ENCODE measurements around the gene ACSS3. TPM values are rescaled to one million over a fixed set of nuclear protein-coding genes. Genes with fewer than 3 reads are reported as not detected.
"Not testable (repeated sequence)": the region's sequence is repeated elsewhere in the genome, so short reads cannot be mapped to it uniquely, and the experiment has no call there.

ACSS3 gene, protein sequence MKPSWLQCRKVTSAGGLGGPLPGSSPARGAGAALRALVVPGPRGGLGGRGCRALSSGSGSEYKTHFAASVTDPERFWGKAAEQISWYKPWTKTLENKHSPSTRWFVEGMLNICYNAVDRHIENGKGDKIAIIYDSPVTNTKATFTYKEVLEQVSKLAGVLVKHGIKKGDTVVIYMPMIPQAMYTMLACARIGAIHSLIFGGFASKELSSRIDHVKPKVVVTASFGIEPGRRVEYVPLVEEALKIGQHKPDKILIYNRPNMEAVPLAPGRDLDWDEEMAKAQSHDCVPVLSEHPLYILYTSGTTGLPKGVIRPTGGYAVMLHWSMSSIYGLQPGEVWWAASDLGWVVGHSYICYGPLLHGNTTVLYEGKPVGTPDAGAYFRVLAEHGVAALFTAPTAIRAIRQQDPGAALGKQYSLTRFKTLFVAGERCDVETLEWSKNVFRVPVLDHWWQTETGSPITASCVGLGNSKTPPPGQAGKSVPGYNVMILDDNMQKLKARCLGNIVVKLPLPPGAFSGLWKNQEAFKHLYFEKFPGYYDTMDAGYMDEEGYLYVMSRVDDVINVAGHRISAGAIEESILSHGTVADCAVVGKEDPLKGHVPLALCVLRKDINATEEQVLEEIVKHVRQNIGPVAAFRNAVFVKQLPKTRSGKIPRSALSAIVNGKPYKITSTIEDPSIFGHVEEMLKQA
- total RNA-seq = 0.68 TPM

DNA sequence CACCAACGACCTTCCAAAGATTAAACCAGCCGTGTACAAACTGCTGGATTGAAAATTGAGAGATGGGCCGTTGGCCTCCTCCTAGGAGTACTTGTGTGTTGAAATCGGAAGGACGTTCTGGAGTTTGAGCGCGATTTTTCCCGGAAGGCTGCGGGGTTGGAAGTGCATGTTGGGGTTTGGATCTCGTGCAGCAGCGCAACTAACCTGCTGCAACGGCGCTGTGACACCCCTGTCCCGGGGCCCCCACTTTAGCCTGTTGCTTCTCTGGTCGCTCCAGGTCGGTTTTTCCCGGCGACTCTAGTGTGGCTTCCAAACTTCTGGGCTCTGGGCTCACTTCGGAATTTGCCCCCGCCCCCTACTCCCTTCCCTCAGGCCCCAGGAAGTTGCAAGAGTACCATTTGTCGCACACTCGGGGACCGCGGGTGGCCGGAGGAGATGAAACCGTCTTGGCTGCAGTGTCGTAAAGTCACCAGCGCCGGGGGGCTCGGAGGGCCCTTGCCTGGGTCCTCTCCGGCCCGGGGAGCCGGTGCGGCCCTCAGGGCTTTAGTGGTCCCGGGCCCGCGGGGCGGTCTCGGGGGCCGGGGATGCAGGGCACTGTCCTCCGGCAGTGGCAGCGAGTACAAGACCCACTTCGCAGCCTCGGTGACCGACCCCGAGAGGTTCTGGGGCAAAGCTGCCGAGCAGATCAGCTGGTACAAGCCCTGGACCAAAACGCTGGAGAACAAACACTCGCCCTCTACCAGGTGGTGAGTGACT is at the start of gene ACSS3:
Gene ACSS3 (plus strand): TSS at position 394 of the 756 bp plus-strand sequence. CDS start 42 bp downstream, at position 436.
- ATAC-seq = no peak

DNA sequence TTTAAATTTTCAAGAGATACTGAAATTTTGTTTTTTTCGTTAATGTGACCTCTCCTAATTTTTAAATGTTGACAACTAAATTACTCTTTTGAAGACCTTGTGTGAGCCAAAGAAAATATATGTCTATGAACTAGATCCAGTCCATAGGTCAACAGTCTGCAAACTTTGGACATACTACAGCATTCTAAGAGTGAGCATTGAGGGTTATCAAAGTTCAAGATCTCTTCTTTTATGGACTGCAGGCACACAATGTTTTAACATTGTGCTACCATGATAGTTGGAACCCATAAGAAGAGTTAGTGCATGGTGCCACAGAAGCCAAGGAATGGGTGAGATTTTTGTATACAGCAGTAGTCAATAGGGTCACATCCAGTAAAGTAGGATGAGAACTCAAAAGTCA is 43.0 kb upstream of the ACSS3 start:
- no peak for ATAC-seq

DNA sequence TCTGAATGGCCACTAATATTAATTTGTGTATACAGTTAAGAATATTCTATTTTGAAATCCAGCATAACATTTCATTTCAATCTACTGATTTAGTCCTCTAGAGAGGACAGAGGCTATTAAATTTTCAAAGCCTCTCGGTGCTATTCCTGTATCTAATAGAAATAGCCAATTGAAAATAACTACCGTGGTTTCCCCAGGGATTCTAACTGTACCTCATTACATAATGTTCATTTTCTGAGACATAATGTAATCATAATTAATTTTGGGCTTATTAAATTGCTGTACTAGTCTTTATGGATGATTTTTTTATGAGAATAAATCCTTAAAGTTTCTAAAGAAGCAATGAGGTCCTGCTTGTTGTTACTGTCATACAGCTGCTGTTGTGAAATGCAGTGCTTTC is 38.6 kb upstream of the ACSS3 start:
- no peak for ATAC-seq

DNA sequence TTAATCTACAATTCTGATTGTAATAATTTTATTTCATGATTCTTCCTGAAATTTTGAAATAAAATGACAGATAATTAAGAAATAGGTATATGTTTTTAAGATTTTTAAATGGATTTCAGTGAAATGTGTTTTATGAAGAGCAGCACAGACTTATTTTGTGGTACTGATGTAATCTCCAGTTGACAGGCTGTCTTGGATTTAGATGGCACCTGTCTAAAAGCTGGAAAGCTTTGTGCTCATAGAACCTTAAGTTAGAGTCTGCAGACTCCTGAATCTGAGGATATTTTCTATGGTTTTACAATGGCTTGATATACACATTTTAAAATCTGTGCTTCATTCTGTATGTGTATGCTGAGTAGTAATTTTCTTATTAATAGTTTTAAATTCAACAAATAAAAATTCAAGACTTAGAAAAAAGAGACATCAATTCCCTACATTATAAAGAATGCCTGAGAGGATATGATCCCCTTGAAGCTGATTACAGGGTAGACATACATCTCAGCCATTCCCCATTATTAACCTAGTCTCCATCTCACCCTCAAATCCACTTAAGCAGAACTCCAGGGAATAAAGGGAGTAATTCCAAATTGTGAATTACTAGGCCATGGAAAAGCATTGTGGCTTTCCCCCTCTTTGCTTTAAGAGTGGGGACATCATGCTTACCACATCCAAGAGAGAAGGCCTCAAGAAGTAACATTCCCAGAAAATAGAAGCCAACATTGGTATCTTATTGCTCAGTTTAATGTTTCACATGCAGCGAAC is 33.7 kb upstream of the ACSS3 start:
- no peak for ATAC-seq

DNA sequence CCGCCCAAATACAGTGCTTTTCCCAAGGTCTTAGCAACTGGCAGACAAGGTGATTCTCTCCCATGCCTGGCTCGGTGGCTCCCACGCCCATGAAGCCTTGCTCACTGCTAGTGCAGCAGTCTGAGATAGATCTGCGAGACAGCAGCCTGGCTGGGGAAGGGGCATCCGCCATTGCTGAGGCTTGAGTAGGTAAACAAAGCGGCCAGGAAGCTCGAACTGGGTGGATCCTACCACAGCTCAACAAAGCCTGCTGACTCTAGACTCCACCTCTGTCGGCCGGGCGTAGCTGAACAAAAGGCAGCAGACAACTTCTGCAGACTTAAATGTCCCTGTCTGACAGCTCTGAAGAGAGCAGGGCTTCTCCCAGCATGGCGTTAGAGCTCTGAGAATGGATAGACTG is 12.9 kb upstream of the ACSS3 start:
- ATAC-seq = not testable (repeated sequence)

DNA sequence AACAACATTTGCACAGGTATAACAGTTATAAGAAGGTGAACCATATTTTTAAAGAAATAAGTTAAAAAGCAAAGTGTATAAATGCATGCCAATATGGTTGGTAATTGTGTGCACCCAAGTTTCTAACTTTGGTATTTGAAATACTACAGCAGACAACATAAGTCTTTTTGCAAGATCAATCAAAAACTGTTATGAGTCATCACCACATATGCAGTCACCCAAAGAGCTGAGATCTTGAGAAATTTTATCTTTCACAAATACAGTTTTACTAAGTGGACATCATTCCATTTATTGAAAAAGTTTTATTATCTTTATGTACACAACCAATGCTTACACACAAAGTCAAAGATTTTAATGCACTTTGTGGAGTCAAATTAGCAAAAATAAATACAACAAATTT is 7.0 kb upstream of the ACSS3 start:
- no peak for ATAC-seq

DNA sequence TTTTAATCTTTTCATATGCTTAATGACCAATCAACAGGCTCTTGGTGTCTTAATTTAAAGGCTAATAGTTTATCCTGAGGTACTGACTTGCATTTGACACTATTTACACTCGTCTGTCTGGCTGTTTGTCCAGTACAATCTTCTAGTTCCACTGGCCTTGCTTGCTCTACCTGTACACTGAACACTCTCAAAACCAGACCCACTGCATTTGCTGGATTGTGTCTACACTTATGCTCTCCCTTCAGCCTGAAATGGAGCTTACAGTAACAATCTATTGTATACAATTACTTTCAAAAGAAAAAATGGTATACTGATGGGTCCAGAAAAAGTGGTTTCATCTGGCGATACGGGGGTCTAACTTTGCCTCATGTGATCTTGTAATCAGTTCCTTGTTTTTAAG is 2.3 kb upstream of the ACSS3 start:
- no peak for ATAC-seq

DNA sequence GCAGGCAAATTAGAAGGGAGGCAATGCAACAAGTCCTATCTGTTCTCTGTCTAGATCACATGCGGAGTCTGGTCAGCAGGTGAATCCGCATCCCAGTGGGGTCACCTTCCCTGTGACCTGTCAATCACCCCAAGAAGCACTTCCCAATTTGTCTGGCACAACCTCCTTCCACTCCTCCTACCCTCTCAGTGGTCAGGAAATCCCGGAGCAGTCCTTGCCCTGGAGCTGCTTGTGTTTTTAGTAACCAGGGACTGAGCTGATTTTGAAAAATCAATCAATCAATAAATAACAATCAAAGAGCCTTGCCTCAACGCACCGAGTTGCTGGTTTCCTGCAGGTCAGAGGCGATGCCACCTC is 572 bp upstream of the ACSS3 start:
- no peak for ATAC-seq

DNA sequence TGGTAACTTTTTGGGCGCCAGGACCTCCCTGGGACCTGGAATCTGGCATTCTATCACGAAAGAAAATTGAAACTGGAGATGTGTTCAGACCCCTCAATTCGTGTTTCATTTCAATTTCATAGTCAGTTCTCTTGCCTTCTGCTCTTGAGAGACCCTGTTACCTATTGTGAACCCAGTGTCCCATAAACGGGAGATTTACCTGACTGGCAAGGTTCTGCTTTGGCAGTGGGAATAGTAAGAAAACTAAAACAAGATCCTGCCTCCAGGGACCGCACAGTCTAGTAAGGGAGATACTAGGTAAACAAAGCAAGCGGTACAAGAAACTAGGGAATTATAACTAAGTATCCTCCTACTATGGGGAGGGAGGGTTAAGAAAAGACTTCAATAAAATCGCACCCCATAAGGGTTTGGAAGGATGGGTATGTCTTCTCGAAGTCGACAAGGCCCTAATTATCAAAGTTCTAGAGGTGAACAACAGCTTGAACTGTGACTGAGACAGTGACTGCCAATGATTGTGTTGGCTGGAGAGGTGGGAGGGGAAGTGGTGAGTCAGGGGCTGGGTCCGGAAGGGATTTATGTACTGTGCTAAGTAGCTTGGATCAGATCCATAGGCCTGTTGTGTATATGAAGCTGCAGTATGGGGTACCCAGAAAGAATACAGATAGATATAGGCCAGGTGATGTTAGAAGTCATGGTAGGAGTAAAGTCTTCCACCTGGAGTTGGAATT is 754 bp downstream of the ACSS3 start:
- ATAC-seq = no peak

DNA sequence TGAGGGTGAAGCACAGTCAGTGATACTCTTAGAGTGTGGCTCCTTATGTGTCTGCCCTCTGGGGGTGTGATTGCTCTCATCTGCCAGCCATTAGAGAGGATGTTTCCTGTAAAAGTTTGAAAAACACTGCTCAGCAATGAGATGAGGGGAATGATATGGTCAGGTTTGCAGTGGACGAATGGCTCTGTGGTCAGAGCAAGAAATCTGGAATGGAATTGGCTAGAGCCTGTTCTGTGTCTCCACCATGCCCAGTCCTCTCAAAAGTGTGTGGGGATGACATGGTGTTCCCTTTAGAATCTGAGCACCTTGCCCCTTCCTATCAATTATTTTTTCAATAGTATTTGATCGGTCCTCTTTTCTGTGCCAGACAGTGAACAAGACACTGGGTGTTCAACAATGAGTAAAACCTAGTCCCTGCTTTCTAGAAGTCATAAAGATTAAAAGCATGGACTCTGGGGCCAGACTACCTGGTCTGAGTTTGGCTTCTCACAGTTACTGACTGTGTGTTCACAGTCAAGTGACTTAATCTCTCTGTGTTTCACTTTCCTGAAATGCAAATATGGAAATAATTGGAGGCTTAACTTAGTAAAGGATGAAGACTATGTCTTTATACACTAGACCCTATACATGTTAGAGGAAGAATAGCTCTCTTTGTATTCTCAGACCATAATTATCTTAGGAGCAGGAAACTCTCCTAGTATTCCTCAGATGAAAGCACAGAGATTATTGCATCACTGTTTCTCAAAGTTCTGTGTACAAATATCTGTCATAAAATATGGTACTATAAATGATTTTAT is 1.6 kb downstream of the ACSS3 start:
- no peak for ATAC-seq

DNA sequence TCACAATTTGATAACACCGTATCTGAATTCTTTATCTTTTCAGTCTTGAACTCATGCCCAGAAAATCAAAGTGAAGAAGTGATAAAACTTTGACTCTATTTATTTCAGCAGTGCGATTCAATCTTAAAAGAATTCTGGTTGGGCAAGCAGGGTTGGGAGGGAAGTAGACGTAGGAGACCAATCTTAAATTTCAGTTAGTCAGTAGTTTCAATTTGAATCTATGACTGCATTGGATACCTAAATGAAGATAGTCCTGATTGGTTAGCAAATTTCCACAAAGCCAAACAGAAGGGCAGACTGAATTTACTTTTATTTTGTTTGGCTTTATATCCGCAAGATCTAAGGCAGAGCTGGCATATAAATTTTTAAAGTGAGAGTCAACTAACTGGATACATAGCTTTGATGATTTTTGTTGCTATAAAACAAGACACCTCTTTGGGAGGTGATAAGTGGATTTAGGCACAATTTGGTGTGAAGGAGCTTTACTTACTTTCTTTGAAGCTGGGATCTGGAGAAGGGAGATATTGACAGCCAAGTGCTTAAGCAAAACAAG is 2.6 kb downstream of the ACSS3 start:
- ATAC-seq = no peak

DNA sequence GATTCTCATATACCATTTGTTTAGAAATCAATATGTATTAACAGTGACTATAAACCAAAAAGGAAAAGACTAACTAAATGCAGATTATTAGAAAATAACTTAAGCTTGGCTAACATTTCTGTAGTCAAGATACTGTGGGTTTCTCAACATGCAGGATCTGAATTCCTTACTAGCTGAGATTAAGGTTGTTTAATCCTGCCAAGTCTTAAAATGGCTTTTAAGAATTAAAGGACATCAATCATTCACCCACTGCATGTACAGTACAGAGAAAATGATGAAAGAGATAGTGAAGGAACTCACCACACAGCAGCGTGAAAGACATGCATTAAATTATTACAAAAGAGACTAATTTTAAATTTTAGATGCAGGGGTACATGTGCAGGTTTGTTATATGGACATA is 3.8 kb downstream of the ACSS3 start:
- ATAC-seq = no peak

DNA sequence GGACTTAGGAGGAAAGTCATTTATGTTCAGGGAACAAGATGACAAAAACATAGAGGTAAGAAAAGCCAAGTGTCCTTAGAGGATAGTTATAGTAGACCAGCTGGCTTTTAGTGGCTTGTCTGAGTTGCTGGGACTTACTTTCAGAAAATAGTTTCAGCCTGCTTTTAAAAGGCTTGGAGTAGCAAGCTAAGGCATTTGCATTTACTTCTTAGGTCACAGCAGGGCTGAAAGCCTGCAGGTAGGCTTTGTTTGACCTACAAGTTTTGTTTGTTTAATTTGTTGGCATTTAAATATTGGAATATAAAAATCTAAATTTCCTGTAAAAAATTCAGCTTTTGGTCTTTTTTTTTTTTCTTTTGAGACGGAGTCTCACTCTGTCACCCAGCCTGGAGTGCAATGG is 5.1 kb downstream of the ACSS3 start:
- ATAC-seq = no peak

DNA sequence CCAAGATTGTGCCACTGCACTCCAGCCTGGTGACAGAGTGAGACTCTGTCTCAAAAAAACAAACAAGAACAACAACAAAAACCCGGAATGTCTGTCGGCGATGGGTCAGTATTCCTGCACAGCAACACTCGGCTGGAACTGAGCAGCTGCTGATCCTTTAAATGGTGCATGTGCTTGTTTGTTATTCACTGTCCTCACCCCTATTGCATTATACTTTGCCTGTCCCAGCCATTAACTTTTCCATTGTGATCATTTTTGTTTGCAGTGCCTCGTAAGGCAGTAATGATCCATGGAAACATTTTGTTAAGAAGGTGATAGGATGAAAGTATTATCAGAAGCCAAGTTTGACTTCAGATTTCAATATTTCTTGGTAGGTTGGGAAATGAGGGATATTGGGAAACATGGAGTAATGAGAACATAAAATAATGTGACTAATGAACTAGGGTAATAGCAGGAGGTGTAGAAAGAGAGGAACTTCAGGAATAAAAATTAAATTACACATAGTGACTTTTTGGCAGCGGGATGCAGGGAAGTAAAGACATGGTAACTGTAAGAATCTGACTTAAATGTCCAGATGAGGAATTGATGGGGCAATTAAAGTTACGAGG is 6.1 kb downstream of the ACSS3 start:
- no peak for ATAC-seq

DNA sequence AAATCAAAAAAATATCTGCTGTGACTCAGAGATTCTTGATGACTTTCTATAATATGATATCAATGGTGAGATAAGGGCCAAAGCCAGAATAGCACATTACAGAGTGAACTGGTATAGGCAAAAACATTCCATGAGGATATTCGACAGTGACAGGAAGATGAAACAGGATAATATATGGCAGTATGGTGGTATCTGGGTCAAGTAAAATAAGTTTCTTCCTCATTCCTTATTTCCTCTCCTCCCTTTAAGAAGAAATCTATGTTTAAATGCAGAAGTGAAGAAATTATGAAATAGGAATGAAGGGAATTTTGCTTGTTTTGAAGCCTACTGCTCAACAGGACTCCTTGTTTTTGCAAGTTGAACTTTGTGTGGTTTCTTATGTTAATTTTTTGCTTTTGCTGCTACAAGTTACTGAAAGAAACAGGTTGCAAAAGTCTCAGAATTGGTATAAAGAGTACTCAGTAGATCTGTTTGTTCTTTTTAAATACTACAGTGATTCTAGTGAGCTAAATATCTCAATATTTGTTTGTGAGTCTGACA is 7.0 kb downstream of the ACSS3 start:
- no peak for ATAC-seq

DNA sequence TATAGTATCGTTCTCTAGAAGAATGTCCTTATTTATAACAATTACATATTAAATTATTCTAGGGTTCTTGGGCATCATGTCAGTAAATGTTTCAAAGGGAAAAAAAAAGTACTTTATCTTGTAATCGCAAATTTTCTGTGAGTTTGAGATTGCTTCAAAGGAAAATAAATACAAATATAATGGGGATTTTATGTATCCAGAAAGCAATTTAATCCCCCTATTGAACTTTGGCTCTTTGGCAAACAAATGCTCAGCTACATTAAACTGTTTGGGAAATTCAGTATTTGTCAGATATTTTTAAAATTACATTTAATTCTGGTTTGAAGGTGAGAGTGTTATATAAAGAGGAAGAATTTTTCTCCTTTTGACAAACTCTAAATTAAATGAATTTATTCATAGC is 8.0 kb downstream of the ACSS3 start:
- ATAC-seq = no peak

DNA sequence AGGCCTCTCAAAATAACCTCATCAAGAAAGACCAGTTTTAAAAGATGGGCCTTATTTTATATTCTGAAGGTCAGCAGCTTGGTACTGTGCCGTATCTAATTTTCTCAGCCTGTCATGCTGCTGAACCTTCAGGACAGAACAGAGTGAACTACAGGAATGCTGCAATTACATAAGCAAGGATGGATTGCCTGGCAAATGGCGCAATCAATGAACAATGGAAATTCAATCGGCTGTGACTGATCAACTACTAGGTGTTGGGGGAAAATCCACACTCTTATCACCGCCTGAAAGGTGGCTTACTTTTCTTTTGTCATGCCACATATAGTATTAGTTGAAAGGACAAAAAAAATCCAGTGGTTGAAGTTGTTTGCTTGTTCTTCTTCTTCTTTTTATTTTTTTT is 8.5 kb downstream of the ACSS3 start:
- no peak for ATAC-seq

DNA sequence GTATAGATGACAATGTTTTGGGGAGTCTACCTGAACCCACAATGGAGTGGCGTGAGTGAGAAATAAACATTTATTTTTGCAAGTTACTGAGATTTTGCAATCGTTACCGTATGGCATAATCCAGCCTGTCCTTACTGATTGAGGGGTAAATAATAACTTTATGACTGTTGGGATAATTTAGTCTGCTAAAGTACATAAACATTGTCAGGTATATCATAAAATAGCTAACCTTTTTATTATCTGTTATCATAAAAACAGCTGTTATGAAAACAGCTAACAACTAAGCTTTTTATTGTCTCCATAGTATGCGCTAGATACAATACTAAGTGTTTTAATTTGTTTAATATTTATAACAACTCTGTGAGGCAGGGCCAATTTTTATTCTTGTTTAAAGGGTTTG is 10.3 kb downstream of the ACSS3 start:
- ATAC-seq = no peak

DNA sequence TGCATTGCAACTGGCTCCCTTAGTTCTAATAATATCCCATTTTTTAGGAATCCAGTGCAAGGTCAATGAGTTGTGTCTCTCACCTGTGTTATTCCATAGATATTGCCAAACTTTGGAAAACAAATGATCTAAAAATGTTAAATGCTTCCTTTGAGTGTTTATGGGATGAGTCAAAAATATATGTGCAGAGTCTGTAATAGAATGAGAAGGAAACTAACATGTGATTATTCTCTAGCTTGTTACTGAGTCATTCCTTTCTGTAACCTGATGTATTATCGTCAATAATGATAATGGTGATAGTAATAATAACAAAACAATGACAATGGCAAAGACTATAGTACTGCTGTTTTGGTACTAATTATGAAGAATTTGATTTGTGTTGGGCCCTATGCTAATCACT is 11.5 kb downstream of the ACSS3 start:
- no peak for ATAC-seq

DNA sequence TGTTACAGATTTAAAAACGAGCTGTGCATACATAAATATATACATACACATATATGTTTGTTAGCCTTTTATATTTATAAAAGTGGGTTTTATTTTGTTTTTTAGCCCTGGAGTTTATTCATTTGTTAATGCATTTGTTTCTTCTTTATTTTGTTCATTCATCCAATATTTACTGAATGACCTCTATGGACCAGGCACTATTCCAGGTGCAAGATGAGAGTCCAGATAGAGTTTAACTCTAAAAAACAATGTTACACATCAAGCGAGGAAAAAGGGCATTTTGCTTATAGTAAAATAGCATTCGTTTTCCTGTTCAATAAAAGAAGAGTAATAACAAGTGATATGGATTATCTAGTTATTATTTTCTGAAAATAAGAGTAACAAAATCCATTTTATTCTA is 14.2 kb downstream of the ACSS3 start:
- ATAC-seq = no peak

Measured in esophagus mucosa (tissue), 1 donor.